Fibroblast of skin of scalp (primary cell): Measurements from ENCODE around the gene HOATZ.

Experiments
- DNase-seq: peaks from one replicate; pipeline ENCODE4 v3.0.0-alpha.2; 2013

HOATZ gene

GRCh38 chr11:111549869-111550203, 35.3 kb downstream of the HOATZ start:
- no peak for DNase-seq

GRCh38 chr11:111550258-111550657, 35.7 kb downstream of the HOATZ start:
- DNase-seq: no peak

GRCh38 chr11:111554532-111554931, 40.0 kb downstream of the HOATZ start:
- DNase-seq: no peak

- DNase-seq: peak; percentile 40
These were observed 40.7 kb downstream of the HOATZ start for GRCh38 chr11:111555255-111555654.

GRCh38 chr11:111557425-111558111, 43.0 kb downstream of the HOATZ start:
- DNase-seq: peak; percentile 99

- DNase-seq: no peak
These were observed 45.4 kb downstream of the HOATZ start for GRCh38 chr11:111559800-111560464.

- DNase-seq: no peak
These were observed 46.2 kb downstream of the HOATZ start for GRCh38 chr11:111560800-111561199.

- DNase-seq: no peak
These were observed 46.7 kb downstream of the HOATZ start for GRCh38 chr11:111561306-111561705.

GRCh38 chr11:111561791-111562325, 47.3 kb downstream of the HOATZ start:
- peak; percentile 71 for DNase-seq

- no peak for DNase-seq
These were observed 48.3 kb downstream of the HOATZ start for GRCh38 chr11:111562692-111563389.

- peak; percentile 83 for DNase-seq
These were observed 50.6 kb downstream of the HOATZ start for GRCh38 chr11:111565114-111565720.

- no peak for DNase-seq
These were observed 51.7 kb downstream of the HOATZ start for GRCh38 chr11:111566324-111566723.

- DNase-seq: peak; percentile 67
These were observed 54.9 kb downstream of the HOATZ start for GRCh38 chr11:111569476-111569875.

- DNase-seq: no peak
These were observed 56.2 kb downstream of the HOATZ start for GRCh38 chr11:111570796-111571195.

- DNase-seq: no peak
These were observed 57.4 kb downstream of the HOATZ start for GRCh38 chr11:111571829-111572501.

GRCh38 chr11:111572581-111572980, 58.0 kb downstream of the HOATZ start:
- no peak for DNase-seq

- DNase-seq: no peak
These were observed 59.3 kb downstream of the HOATZ start for GRCh38 chr11:111573821-111574249.

GRCh38 chr11:111574373-111575225, 60.0 kb downstream of the HOATZ start:
- no peak for DNase-seq

GRCh38 chr11:111575740-111576139, 61.2 kb downstream of the HOATZ start:
- no peak for DNase-seq

- no peak for DNase-seq
These were observed 63.2 kb downstream of the HOATZ start for GRCh38 chr11:111577821-111578220.

GRCh38 chr11:111581341-111581740, 66.8 kb downstream of the HOATZ start:
- DNase-seq: no peak
